Activated T-helper 1 cell treated with anti-CD3 and anti-CD28 coated beads, Interleukin-2, amount 50 U/mL, for 16 hours (primary cell): ENCODE results near the gene GPX6.
"Not testable (repeated sequence)": the region's sequence is repeated elsewhere in the genome, so short reads cannot be mapped to it uniquely, and the experiment has no call there.

ENCODE experiments used
- DNase-seq, 2 donors: peaks; one replicate each; pipeline ENCODE4 v3.0.0-alpha.2; 2020; ENCODE audit warnings: low read depth in 1 of 2, low spot score in 1 of 2

GPX6 gene, protein sequence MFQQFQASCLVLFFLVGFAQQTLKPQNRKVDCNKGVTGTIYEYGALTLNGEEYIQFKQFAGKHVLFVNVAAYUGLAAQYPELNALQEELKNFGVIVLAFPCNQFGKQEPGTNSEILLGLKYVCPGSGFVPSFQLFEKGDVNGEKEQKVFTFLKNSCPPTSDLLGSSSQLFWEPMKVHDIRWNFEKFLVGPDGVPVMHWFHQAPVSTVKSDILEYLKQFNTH

GRCh38 chr6:28515676-28516075 is at the start of gene GPX6:
TSS of gene GPX6 (minus strand) at chr6:28515793. CDS start at chr6:28515743, 50 bp downstream.
- no peak for DNase-seq

DNA sequence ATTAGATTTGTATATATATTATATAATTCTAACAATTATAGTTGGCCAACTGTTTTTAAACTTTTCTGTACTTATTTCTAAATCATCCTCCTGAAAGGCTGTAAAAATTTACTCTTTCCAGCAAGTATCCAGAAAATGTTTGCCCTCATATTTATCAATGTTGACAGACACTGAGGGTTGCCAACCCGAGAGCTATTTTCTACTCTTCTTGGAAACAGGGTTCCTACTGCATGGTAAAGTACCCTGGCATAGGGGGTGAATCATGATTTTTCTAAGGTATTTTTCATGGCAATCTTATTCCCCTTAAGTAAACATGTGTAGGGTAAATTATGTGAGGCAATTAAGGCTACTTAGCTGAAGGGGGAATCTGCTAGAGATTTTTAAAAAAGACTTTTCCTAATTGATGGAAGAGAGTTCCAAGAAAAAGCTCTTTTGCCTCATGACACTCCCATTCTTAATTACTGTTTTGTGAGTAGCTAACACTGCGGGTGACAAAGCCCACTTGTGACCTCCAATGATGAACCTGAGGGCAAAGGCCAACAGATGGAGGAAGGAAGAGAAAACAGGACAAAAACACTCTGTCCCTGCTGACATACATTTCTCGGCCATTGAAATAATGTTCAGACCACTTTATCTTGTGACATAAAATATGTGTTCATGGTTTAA is 48.0 kb upstream of the GPX6 start:
- no peak for DNase-seq

GRCh38 chr6:28558629-28559028 is 43.0 kb upstream of the GPX6 start:
- no peak for DNase-seq

GRCh38 chr6:28555136-28555535 is 39.5 kb upstream of the GPX6 start:
- DNase-seq = no peak

GRCh38 chr6:28553986-28554881 is 38.6 kb upstream of the GPX6 start:
- no peak for DNase-seq

DNA sequence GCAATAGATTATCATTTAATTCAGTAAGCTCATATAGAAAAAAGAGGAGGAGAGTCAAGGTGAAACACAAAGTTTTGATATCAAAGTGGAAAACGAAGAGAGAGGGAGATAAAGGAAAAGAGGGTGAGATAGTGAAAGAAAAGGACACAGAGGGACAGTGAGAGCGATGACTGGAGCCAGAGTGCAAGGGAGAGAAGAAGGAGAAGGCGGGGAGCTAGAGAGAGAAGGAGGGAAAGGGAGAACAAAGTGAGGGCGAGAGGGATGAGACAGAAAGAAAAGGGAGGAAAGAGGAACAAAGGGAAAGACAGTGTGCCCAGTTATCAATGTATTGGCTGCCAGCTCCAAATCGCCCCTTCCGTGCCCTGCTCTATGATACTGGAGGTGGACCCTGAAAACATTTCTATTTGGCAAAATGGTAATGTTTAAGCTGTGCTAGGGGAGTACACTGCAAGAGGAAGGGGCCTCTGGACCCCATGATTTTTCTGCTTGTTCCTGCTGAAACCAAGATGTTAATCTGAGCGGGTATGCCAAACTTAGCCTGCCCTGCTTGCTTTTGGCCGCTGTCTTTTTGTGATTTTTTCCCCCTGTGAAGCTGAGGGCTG is 37.9 kb upstream of the GPX6 start:
- DNase-seq = no peak

DNA sequence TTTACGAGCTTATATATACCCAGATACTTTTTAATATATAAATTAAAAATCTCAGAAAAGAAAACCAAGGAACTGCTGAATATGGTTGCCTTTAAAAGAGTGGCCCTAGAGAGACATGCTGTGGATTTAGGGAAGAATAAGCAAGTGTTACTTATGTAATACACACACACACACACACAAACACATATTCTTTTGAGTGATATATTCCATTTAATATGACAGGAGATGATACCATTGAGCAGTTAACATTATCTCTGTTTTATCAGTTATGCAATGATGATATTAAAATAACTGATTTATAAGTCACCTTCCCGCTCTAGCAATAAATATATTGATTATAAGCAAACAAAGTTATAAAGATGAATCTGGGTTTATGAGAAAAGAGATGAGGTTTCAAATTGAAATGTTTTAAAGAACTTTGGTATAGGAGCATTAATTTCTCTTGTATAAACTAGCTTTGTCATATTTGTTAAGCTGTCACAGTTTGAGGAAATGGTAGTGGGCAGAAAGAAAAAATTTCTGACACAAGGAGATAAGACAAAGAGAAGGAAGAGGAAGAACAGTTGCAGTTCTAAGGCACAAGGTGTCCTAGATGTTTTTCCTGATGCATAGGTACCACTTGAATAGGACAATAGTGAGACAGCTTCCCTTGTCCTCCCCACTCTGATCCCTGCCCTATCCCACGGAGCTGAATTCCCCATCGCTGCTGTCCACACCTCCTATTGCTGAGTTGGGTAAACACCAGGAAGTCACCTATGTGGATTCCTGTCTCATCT is 36.5 kb upstream of the GPX6 start:
- no peak for DNase-seq

- DNase-seq = not testable (repeated sequence)
Observed at GRCh38 chr6:28547003-28547402, 31.4 kb upstream of the GPX6 start.

GRCh38 chr6:28545955-28546354 is 30.4 kb upstream of the GPX6 start:
- DNase-seq = no peak

DNA sequence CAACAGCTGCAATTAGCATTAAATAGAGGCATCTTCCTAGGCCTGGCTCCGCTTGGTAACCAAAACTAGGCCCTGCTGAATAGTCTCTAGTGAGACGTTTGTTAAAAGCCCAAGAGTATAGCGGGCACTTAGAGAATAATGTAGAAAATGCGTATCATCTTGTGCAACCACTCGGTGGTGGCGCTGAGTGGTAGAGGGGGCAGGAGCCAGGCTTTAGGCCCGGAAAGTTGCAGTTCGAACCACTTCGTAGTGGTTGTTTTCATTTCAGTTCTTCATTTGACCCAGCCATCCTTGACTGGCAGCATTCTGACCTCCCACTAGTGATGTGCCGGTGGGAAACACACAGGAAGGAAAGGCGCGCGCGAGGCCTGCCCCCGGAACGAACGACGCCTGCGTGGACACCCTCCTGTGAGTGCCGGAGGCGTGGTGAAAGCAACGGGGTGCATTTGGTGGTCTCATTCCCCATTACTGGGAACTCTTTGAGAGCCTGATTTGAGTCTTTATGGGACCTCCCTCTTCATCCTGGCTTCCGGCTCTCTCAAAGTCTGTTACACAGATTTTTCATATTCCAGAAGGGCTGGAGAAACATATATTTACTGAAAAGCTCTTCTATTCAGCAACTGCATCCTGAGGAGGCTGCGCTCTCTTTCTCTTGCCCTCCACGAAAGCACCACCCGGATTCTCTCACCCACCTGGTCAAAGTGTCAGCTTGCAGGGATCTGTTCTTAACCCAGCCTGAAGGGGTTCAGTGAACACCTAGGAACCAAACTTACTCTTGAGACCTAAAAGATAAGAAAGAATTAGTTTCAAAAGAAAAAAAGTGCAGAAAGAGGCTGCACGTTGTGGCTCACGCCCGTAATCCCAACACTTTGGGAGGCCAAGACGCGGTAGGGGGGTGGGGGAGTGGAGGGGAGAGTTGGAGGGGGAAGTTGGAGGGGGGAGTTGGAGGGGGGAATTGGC is 28.3 kb upstream of the GPX6 start:
- no peak for DNase-seq

- DNase-seq = peak in 1 of 2 donors; percentile 11
Observed at GRCh38 chr6:28542440-28543296, 27.1 kb upstream of the GPX6 start.

DNA sequence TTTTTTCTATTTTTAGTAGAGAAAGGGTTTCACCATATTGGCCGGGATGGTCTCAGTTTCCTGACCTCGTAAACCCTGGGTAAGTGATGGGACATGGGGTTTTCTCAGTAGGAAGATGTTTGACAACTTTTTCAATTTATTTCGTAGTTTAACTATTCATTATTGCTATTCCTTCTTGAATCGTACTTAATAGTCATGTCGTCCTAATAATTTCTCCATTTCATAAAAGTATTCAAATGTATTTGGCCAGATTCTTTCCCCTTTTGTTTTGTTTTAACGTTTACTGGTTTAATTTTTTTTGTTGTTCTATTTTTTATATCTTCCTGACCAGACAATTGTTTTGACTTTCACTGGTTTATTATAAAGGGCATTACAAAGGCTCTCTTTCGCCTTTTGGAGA is 26.4 kb upstream of the GPX6 start:
- DNase-seq = no peak

DNA sequence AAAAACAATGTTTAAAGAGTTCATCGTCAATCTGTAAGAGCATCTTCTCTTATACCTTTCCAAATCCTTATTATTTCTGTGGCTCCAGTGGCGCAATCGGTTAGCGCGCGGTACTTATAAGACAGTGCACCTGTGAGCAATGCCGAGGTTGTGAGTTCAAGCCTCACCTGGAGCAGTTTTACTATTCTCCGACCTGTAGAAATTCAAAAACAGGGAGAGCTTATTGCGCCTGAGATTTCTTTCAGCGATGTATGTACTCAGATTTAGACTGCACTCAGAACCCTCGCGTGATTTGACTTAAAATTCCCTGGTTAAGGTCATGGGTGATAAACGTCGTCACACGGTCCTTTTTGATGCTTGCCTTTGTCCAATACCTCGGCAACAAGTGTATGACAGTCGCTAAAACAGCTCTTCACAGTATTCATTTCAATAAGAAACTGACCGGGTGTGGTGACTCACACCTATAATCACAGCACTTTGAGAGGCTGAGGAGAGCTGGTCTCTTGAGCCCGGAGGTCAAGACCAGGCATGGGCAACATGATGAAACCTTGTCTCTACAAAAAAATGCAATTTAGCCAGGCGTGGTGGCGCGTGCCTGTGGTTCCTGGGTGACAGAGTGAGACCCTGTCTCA is 22.0 kb upstream of the GPX6 start:
- no peak for DNase-seq

- no peak for DNase-seq
Observed at GRCh38 chr6:28537065-28537464, 21.5 kb upstream of the GPX6 start.

- DNase-seq = no peak
Observed at GRCh38 chr6:28534875-28535274, 19.3 kb upstream of the GPX6 start.

- no peak for DNase-seq
Observed at GRCh38 chr6:28534306-28534705, 18.7 kb upstream of the GPX6 start.

DNA sequence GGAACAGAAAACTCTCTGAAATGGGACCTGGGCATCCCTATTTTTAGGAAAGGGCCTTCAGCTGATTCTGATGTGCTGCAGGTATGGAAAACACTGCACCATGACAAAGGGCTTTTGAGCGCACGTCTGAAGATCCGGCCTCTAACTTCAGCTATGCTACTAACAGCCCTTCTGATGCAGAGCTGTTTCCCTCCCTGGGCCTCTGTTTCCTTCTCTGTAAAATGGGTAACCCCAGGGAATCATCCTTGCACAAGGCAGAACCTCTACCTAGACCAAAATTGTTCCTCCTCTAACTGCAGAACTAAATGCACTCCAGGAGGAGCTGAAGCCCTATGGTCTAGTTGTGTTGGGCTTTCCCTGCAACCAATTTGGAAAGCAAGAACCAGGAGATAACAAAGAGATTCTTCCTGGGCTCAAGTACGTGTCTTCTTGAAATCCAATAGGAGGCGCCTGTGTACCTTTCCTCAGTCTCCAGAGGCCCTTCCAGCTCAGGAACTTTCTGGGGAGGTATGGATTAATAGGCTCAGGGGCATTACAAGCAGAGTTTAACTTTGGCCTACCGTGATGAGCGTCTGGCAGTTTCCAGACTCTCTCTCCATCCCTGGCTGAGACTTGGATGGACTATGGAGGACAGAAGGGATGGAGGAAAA is 16.0 kb upstream of the GPX6 start:
- no peak for DNase-seq

GRCh38 chr6:28530777-28531176 is 15.2 kb upstream of the GPX6 start:
- no peak for DNase-seq
